Measurements from ENCODE around the gene PNLIPRP3. TPM values are rescaled to one million over a fixed set of nuclear protein-coding genes. Genes with fewer than 3 reads are reported as not detected.
"Not testable (repeated sequence)": the region's sequence is repeated elsewhere in the genome, so short reads cannot be mapped to it uniquely, and the experiment has no call there.

PNLIPRP3 gene
- total RNA-seq (not detected), polyA plus RNA-seq (not detected)

GRCh38 chr10:116427671-116428070 lies at the start of gene PNLIPRP3:
Gene PNLIPRP3 (plus strand): TSS chr10:116427847. CDS start chr10:116428013, 166 bp downstream.
- no peaks in the 10 kb centered on the region for H3K36me3 ChIP-seq (ENCODE audit: insufficient read depth, low read length)
- H3K27me3 Mint-ChIP-seq = no peaks in the 10 kb centered on the region
- no peak within 1 kb of the TSS for H3K27ac Mint-ChIP-seq
- H3K4me3 Mint-ChIP-seq = no peak within 1 kb of the TSS
- H3K9me3 ChIP-seq (ENCODE audit: low read length) = no peaks in the 10 kb centered on the region
- ChIA-PET CTCF (no interaction called here), POLR2A (no interaction called here)
- H3K27me3 ChIP-seq (ENCODE audit: insufficient read depth, low read length, poor library complexity, severe bottlenecking) = no peaks in the 10 kb centered on the region
- no peaks in the 10 kb centered on the region for H3K36me3 Mint-ChIP-seq
- H3K9me3 Mint-ChIP-seq = no peaks in the 10 kb centered on the region
- DNase-seq = no peak
- H3K27ac ChIP-seq (ENCODE audit: low read depth, low read length) = no peak within 1 kb of the TSS
- H3K4me1 Mint-ChIP-seq = no peaks in the 10 kb centered on the region
- H3K4me3 ChIP-seq (ENCODE audit: low read length) = no peak within 1 kb of the TSS
- H3K4me1 ChIP-seq (ENCODE audit: insufficient read depth, low read length) = no peaks in the 10 kb centered on the region

- ChIA-PET CTCF (no interaction called here), POLR2A (no interaction called here)
- Mint-ChIP-seq H3K4me1 (no peaks in the 10 kb centered on the region), H3K27me3 (peaks cover 0 to 2% of the 10 kb centered on the region in 2 donors), H3K9me3 (no peaks in the 10 kb centered on the region), H3K36me3 (no peaks in the 10 kb centered on the region), H3K4me3 (no peak overlapping the region), H3K27ac (no peak overlapping the region)
- H3K27ac ChIP-seq (ENCODE audit: low read depth, low read length) = no peak overlapping the region
- H3K36me3 ChIP-seq (ENCODE audit: insufficient read depth, low read length) = no peaks in the 10 kb centered on the region
- DNase-seq = no peak
- H3K4me3 ChIP-seq (ENCODE audit: low read length) = no peak overlapping the region
- H3K9me3 ChIP-seq (ENCODE audit: low read length) = no peaks in the 10 kb centered on the region
- H3K4me1 ChIP-seq (ENCODE audit: insufficient read depth, low read length) = no peaks in the 10 kb centered on the region
- no peaks in the 10 kb centered on the region for H3K27me3 ChIP-seq (ENCODE audit: insufficient read depth, low read length, poor library complexity, severe bottlenecking)
These were observed 45.4 kb upstream of the PNLIPRP3 start for GRCh38 chr10:116382290-116382689.

DNA sequence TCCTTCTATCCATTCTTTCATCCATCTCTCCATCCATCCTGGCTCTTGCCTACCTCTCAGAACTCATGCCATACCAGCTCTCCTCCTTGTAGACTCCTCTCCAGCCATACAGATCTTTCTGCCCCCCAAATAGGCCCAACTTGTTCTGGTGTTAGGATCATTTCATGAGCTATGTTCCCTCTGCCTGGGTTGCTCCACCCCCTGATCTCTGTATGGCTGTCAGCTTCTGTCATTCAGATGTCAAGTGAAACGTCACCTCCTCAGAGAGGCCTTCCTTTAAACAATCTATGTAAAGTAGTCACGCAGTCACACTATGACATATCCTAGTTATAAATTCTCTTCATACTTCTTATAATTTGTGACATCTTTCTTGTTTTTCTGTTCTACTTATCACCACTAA lies 42.3 kb upstream of the PNLIPRP3 start:
- H3K4me1 ChIP-seq (ENCODE audit: insufficient read depth, low read length) = no peaks in the 10 kb centered on the region
- ChIA-PET CTCF (no interaction called here), POLR2A (no interaction called here)
- no peak overlapping the region for H3K4me3 ChIP-seq (ENCODE audit: low read length)
- H3K4me3 Mint-ChIP-seq = no peak overlapping the region
- H3K27ac ChIP-seq (ENCODE audit: low read depth, low read length) = no peak overlapping the region
- no peaks in the 10 kb centered on the region for H3K9me3 Mint-ChIP-seq
- H3K9me3 ChIP-seq (ENCODE audit: low read length) = no peaks in the 10 kb centered on the region
- DNase-seq = no peak
- H3K36me3 Mint-ChIP-seq = no peaks in the 10 kb centered on the region
- no peaks in the 10 kb centered on the region for H3K36me3 ChIP-seq (ENCODE audit: insufficient read depth, low read length)
- no peaks in the 10 kb centered on the region for H3K27me3 ChIP-seq (ENCODE audit: insufficient read depth, low read length, poor library complexity, severe bottlenecking)
- H3K27ac Mint-ChIP-seq = peak overlapping the region in 1 of 8 donors; percentile 11
- H3K27me3 Mint-ChIP-seq = no peaks in the 10 kb centered on the region
- no peaks in the 10 kb centered on the region for H3K4me1 Mint-ChIP-seq

- no peaks in the 10 kb centered on the region for H3K9me3 Mint-ChIP-seq
- POLR2A ChIA-PET = no interaction called here
These were observed 41.4 kb upstream of the PNLIPRP3 start for GRCh38 chr10:116385994-116386809.

DNA sequence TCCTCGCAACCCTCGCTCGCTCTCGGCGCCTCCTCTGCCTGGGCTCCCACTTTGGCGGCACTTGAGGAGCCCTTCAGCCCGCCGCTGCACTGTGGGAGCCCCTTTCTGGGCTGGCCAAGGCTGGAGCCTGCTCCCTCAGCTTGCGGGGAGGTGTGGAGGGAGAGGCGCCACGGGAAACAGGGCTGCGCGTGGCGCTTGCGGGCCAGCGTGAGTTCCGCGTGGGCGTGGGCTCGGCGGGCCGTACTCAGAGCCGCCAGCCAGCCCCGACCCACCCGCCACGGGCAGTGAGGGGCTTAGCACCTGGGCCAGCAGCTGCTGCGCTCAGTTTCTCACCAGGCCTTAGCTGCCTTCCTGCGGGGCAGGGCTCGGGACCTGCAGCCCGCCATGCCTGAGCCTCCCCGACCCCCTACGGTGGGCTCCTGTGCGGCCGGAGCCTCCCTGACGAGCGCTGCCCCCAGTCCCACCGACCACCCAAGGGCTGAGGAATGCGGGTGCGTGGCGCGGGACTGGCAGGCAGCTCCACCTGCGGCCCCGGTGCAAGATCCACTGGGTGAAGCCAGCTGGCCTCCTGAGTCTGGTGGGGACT lies 34.3 kb upstream of the PNLIPRP3 start:
- H3K9me3 ChIP-seq (ENCODE audit: low read length); H3K4me1 ChIP-seq (ENCODE audit: insufficient read depth, low read length); CTCF ChIA-PET; H3K27me3 ChIP-seq (ENCODE audit: insufficient read depth, low read length, poor library complexity, severe bottlenecking); DNase-seq; H3K27ac Mint-ChIP-seq; H3K4me3 ChIP-seq (ENCODE audit: low read length); H3K27ac ChIP-seq (ENCODE audit: low read depth, low read length); H3K4me1 Mint-ChIP-seq; H3K27me3 Mint-ChIP-seq; H3K9me3 Mint-ChIP-seq; H3K4me3 Mint-ChIP-seq; H3K36me3 ChIP-seq (ENCODE audit: insufficient read depth, low read length); POLR2A ChIA-PET; H3K36me3 Mint-ChIP-seq: not testable (repeated sequence)

More at GRCh38 chr10:116385994-116386809, 41.4 kb upstream of the PNLIPRP3 start:
- H3K27me3 ChIP-seq (ENCODE audit: insufficient read depth, low read length, poor library complexity, severe bottlenecking) = no peaks in the 10 kb centered on the region
- H3K9me3 ChIP-seq (ENCODE audit: low read length) = no peaks in the 10 kb centered on the region
- no peaks in the 10 kb centered on the region for H3K4me1 ChIP-seq (ENCODE audit: insufficient read depth, low read length)
- Mint-ChIP-seq H3K4me3 (no peak overlapping the region), H3K4me1 (no peaks in the 10 kb centered on the region), H3K36me3 (no peaks in the 10 kb centered on the region), H3K27ac (no peak overlapping the region), H3K27me3 (no peaks in the 10 kb centered on the region)
- no peak overlapping the region for H3K27ac ChIP-seq (ENCODE audit: low read depth, low read length)
- H3K4me3 ChIP-seq (ENCODE audit: low read length) = no peak overlapping the region
- CTCF ChIA-PET = no interaction called here
- H3K36me3 ChIP-seq (ENCODE audit: insufficient read depth, low read length) = no peaks in the 10 kb centered on the region
- DNase-seq = peak in 1 of 5 donors; percentile 10

DNA sequence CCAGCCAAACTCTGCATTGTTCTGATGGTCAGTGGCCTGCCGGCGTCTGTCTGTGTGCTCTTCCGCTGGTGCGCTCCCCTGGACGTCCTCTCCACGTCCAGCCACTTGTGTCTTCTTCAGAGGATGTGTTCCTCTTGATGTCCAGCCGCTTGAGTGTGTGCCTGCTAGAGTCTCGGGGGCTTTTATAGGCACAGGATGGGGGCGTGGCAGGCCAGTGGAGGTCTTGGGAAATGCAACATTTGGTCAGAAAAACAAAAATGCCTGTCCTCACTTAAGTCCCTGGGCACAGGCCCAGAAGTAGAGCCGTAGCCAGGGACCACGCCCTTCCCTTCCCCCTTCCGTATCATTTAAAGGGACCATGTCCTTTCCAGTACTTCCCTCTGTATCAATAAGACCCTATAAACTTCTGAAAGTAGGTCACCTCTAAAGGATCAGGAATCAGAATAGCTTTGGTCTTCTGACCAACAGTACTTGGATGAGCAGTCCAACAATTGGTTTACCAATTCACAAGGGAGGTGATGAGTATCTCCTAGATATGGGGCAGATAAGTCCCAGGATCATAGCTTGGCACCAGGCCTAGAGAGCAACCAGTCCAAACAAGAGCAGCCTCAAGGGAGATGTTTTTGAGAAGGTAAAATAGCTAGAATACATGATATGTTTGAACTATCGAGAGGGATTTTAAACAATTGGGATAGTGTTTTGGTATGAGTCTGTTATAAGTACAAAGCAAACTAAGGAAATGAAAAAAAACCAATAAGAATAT lies 32.2 kb upstream of the PNLIPRP3 start:
- H3K4me1 Mint-ChIP-seq = no peaks in the 10 kb centered on the region
- no peaks in the 10 kb centered on the region for H3K36me3 Mint-ChIP-seq
- H3K27ac Mint-ChIP-seq = no peak overlapping the region
- Histone ChIP-seq H3K27ac (ENCODE audit: low read depth, low read length) (no peak overlapping the region), H3K4me1 (ENCODE audit: insufficient read depth, low read length) (no peaks in the 10 kb centered on the region), H3K4me3 (ENCODE audit: low read length) (no peak overlapping the region), H3K36me3 (ENCODE audit: insufficient read depth, low read length) (no peaks in the 10 kb centered on the region), H3K9me3 (ENCODE audit: low read length) (no peaks in the 10 kb centered on the region), H3K27me3 (ENCODE audit: insufficient read depth, low read length, poor library complexity, severe bottlenecking) (no peaks in the 10 kb centered on the region)
- DNase-seq = no peak
- no peak overlapping the region for H3K4me3 Mint-ChIP-seq
- ChIA-PET CTCF (no interaction called here), POLR2A (no interaction called here)
- no peaks in the 10 kb centered on the region for H3K27me3 Mint-ChIP-seq
- H3K9me3 Mint-ChIP-seq = peaks cover 0 to 6% (median 2%) of the 10 kb centered on the region in 5 donors

GRCh38 chr10:116398224-116398623 lies 29.4 kb upstream of the PNLIPRP3 start:
- Mint-ChIP-seq H3K27ac (no peak overlapping the region), H3K36me3 (no peaks in the 10 kb centered on the region), H3K9me3 (peaks cover 0 to 5% (median 2%) of the 10 kb centered on the region in 5 donors), H3K27me3 (no peaks in the 10 kb centered on the region), H3K4me3 (no peak overlapping the region), H3K4me1 (no peaks in the 10 kb centered on the region)
- no peaks in the 10 kb centered on the region for H3K4me1 ChIP-seq (ENCODE audit: insufficient read depth, low read length)
- no peaks in the 10 kb centered on the region for H3K27me3 ChIP-seq (ENCODE audit: insufficient read depth, low read length, poor library complexity, severe bottlenecking)
- H3K36me3 ChIP-seq (ENCODE audit: insufficient read depth, low read length) = no peaks in the 10 kb centered on the region
- CTCF ChIA-PET = no interaction called here
- H3K9me3 ChIP-seq (ENCODE audit: low read length) = no peaks in the 10 kb centered on the region
- no peak for DNase-seq
- POLR2A ChIA-PET = no interaction called here
- no peak overlapping the region for H3K27ac ChIP-seq (ENCODE audit: low read depth, low read length)
- H3K4me3 ChIP-seq (ENCODE audit: low read length) = no peak overlapping the region

DNA sequence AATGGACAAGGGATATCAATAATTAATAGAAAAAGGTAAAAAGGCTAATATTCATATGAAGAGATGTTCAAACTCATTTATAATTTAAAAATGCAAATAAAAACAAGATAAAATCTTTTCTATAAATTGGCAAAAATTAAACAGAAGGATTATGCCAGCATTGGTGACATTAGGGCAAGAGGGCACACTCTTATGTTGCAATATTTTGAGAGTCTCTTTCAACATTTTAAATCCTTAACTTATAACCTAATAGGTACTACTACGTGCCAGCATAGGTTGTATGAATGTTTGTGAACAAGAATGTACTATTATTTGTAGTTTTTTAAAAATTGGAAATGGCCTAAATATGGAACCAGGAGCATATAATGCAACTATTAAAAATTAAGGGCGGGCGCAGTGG lies 24.8 kb upstream of the PNLIPRP3 start:
- no peaks in the 10 kb centered on the region for H3K36me3 ChIP-seq (ENCODE audit: insufficient read depth, low read length)
- H3K4me1 ChIP-seq (ENCODE audit: insufficient read depth, low read length) = no peaks in the 10 kb centered on the region
- no peaks in the 10 kb centered on the region for H3K9me3 ChIP-seq (ENCODE audit: low read length)
- H3K27ac Mint-ChIP-seq = no peak overlapping the region
- H3K27me3 ChIP-seq (ENCODE audit: insufficient read depth, low read length, poor library complexity, severe bottlenecking) = no peaks in the 10 kb centered on the region
- ChIA-PET CTCF (no interaction called here), POLR2A (no interaction called here)
- no peak overlapping the region for H3K4me3 ChIP-seq (ENCODE audit: low read length)
- no peak for DNase-seq
- no peak overlapping the region for H3K27ac ChIP-seq (ENCODE audit: low read depth, low read length)
- H3K4me3 Mint-ChIP-seq = no peak overlapping the region
- H3K27me3 Mint-ChIP-seq = peaks cover 0 to 2% of the 10 kb centered on the region in 2 donors
- H3K4me1 Mint-ChIP-seq = no peaks in the 10 kb centered on the region
- no peaks in the 10 kb centered on the region for H3K36me3 Mint-ChIP-seq
- H3K9me3 Mint-ChIP-seq = peaks cover 0 to 5% (median 3%) of the 10 kb centered on the region in 5 donors

All from CD8-positive, alpha-beta memory T cell (primary cell).